ENCODE results near the gene FZD1. TPM values are rescaled to one million over a fixed set of nuclear protein-coding genes. Genes with fewer than 3 reads are reported as not detected.

The FZD1 gene
- total RNA-seq, 1 donor from 2014 or later = 5.4 TPM

GRCh38 chr7:91320366-91321078 is 56.3 kb downstream of the FZD1 start:
- no peaks in the 10 kb centered on the region for H3K27me3 ChIP-seq (ENCODE audit: insufficient read depth, low read length)
- FAIRE-seq = no peak

More at GRCh38 chr7:91320366-91321078, 56.3 kb downstream of the FZD1 start:
- no peaks in the 10 kb centered on the region for H3K9me3 ChIP-seq (ENCODE audit: insufficient read depth, low read depth, low read length)
- H3K4me1 ChIP-seq (ENCODE audit: insufficient read depth, low read length) = no peaks in the 10 kb centered on the region
- Mint-ChIP-seq H3K27me3 (ENCODE audit: low read depth, unreplicated experiment) (peaks cover 5% of the 10 kb centered on the region), H3K9me3 (ENCODE audit: unreplicated experiment) (no peaks in the 10 kb centered on the region), H3K36me3 (ENCODE audit: low read depth, unreplicated experiment) (no peaks in the 10 kb centered on the region), H3K27ac (ENCODE audit: unreplicated experiment) (no peak overlapping the region), H3K4me3 (ENCODE audit: unreplicated experiment) (no peak overlapping the region), H3K4me1 (ENCODE audit: low read depth, unreplicated experiment) (no peaks in the 10 kb centered on the region)
- no peak overlapping the region for H3K9ac ChIP-seq (ENCODE audit: low read length)
- TF ChIP-seq EZH2 (IDR thresholded peaks at IDR 0.05; ENCODE audit: insufficient read depth, low read length) = no peak
- no peak for TF ChIP-seq CTCF (IDR thresholded peaks at IDR 0.05; ENCODE audit: insufficient read depth, low read depth, low read length)
- no peak overlapping the region for H3K4me3 ChIP-seq (ENCODE audit: insufficient read depth, low read depth, low read length)
- no peak overlapping the region for H3K4me2 ChIP-seq (ENCODE audit: low read length)
- no peak overlapping the region for H2AFZ ChIP-seq (ENCODE audit: low read depth, low read length)
- no peaks in the 10 kb centered on the region for H3K79me2 ChIP-seq (ENCODE audit: insufficient read depth, low read length)
- DNase-seq (ENCODE audit: low read depth) = no peak
- H4K20me1 ChIP-seq (ENCODE audit: insufficient read depth, low read length) = no peaks in the 10 kb centered on the region
- H3K36me3 ChIP-seq (ENCODE audit: insufficient read depth, low read length) = no peaks in the 10 kb centered on the region
- no peak overlapping the region for H3K27ac ChIP-seq (ENCODE audit: low read depth, low read length)

Measured in astrocyte (in vitro differentiated cells and primary cell).